HepG2 (cell line): ENCODE results near the gene DUSP7. TPM values are rescaled to one million over a fixed set of nuclear protein-coding genes. Genes with fewer than 3 reads are reported as not detected.

Source experiments
- ATAC-seq: fragments of 200-7000 bp; cut with Tn5 transposase; 3 replicates; pipeline ENCODE4 v1.9.1; 2020; ENCODE audit warnings: mild to moderate bottlenecking, moderate library complexity
- BruUV-seq: library from RNA; stranded (reverse); fragments of 400-500 nt; replicated peaks from 2 replicates; lab custom pipeline; 2021; lab: Mats Ljungman, UMichigan
- CTCF ChIA-PET: fragments of 300-600 bp; formaldehyde crosslinking; extraction: SDS; loops from one replicate; lab custom pipeline; 2021; ENCODE audit warnings: low total read pairs, inconsistent platforms, low intra/inter-chr PET ratio; lab: Yijun Ruan, JAX
- POLR2A ChIA-PET: fragments of 350-600 bp; sonication (Branson Sonifier 250); formaldehyde crosslinking; loops from one replicate; lab custom pipeline; 2020; ENCODE audit warnings: antibody characterized with exemption, inconsistent platforms; lab: Yijun Ruan, JAX
- DNase-seq: peaks from one replicate; pipeline ENCODE4 v3.0.0-alpha.2; 2015; ENCODE audit warnings: low spot score
- FAIRE-seq: peaks from 3 replicates; lab custom pipeline; 2011; peaks lifted over from hg19 to GRCh38; lab: Jason Lieb, UNC
- H2AFZ ChIP-seq: one replicate; pipeline ENCODE4 v1.6.1; 2011; ENCODE audit warnings: low read length, inconsistent platforms
- H3K27ac ChIP-seq: fragments of 300-600 bp; 3 replicates; pipeline ENCODE4 v1.8.0; 2011; ENCODE audit warnings: mixed run types, mild to moderate bottlenecking, mixed read lengths, low read length, inconsistent platforms; ENCODE audit not compliant: insufficient read depth; ENCODE audit errors: extremely low read length
- H3K27me3 ChIP-seq, 2 experiments: fragments of 200-600 bp in 1 of 2; 2 replicates in 1 of 2; 3 replicates in 1 of 2; pipeline versions ENCODE4 v1.6.0 to v1.8.0; 2011; ENCODE audit warnings: low read length in 2 of 2, mild to moderate bottlenecking in 2 of 2, moderate library complexity in 2 of 2, inconsistent platforms in 1 of 2; ENCODE audit not compliant: insufficient read depth in 2 of 2, control insufficient read depth in 1 of 2
- H3K36me3 ChIP-seq, 2 experiments: fragments of 200-600 bp in 1 of 2; replicated peaks in 1 of 2; 2 replicates in 1 of 2; 3 replicates in 1 of 2; pipeline versions ENCODE4 v1.5.1 to v1.8.0; 2011; ENCODE audit warnings: low read length in 2 of 2, inconsistent platforms in 1 of 2; ENCODE audit not compliant: insufficient read depth in 2 of 2, control insufficient read depth in 1 of 2
- H3K4me1 ChIP-seq: 2 replicates; pipeline ENCODE4 v1.5.1; 2012; ENCODE audit warnings: low read length, inconsistent platforms; ENCODE audit not compliant: insufficient read depth
- H3K4me2 ChIP-seq: 2 replicates; pipeline ENCODE4 v1.6.0; 2011; ENCODE audit warnings: low read depth, low read length, inconsistent platforms
- H3K4me3 ChIP-seq, 3 experiments: fragments of 200-600 bp in 1 of 3; sonication (generic), shearing (Covaris generic) in 1 of 3; replicated peaks in 1 of 3; 2 replicates each; pipeline ENCODE4 v1.5.1; 2011 to 2016; ENCODE audit warnings: low read length in 3 of 3, inconsistent platforms in 2 of 3, low read depth in 2 of 3, mild to moderate bottlenecking in 2 of 3, control low read depth in 1 of 3, mixed read lengths in 1 of 3; ENCODE audit not compliant: insufficient read depth in 1 of 3
- H3K79me2 ChIP-seq: one replicate; pipeline ENCODE4 v1.6.1; 2011; ENCODE audit warnings: low read length, inconsistent platforms; ENCODE audit not compliant: insufficient read depth
- H3K9ac ChIP-seq: 2 replicates; pipeline ENCODE4 v1.6.0; 2011; ENCODE audit warnings: mild to moderate bottlenecking, low read depth, low read length, inconsistent platforms; ENCODE audit not compliant: insufficient read depth
- H3K9me3 ChIP-seq: 2 replicates; pipeline ENCODE4 v1.5.1; 2012; ENCODE audit warnings: mild to moderate bottlenecking, low read length
- H4K20me1 ChIP-seq: 2 replicates; pipeline ENCODE4 v1.6.0; 2011; ENCODE audit warnings: inconsistent platforms, mild to moderate bottlenecking, low read length, moderate library complexity; ENCODE audit not compliant: insufficient read depth
- CHD2 ChIP-seq: IDR thresholded peaks from 2 replicates; pipeline ENCODE4 v1.6.1; 2011; ENCODE audit warnings: low read depth, low read length, improper control_type of control experiment
- CHD4 ChIP-seq: fragments of 200-600 bp; sonication (generic); IDR thresholded peaks from 2 replicates; pipeline ENCODE4 v1.7.0; 2017; ENCODE audit warnings: mild to moderate bottlenecking, low read length, borderline replicate concordance
- FOSL2 ChIP-seq: sonication (generic); formaldehyde crosslinking; IDR thresholded peaks from 2 replicates; pipeline ENCODE4 v1.4.0; 2020; ENCODE audit warnings: missing genetic modification reagents
- SIX1 ChIP-seq: sonication (generic); formaldehyde crosslinking; IDR thresholded peaks from 2 replicates; pipeline ENCODE4 v1.4.0; 2020; ENCODE audit warnings: missing genetic modification reagents, borderline replicate concordance
- THAP9 ChIP-seq: sonication (generic); formaldehyde crosslinking; IDR thresholded peaks from 2 replicates; pipeline ENCODE4; 2020; ENCODE audit warnings: missing genetic modification reagents, mild to moderate bottlenecking, borderline replicate concordance
- ZHX1 ChIP-seq: sonication (generic); formaldehyde crosslinking; IDR thresholded peaks from 2 replicates; pipeline ENCODE4 v1.8.1; 2022; ENCODE audit warnings: low read depth, mild to moderate bottlenecking, missing genetic modification reagents
- ZNF644 ChIP-seq: IDR thresholded peaks from 2 replicates; pipeline ENCODE4 v1.6.1; 2016; ENCODE audit warnings: low read depth
- ZSCAN29 ChIP-seq: sonication (generic); formaldehyde crosslinking; conservative IDR thresholded peaks from 2 replicates; pipeline ENCODE4 v1.4.0; 2020; ENCODE audit warnings: mild to moderate bottlenecking, missing genetic modification reagents
- WGBS: methylation state at CpG from one replicate; pipeline ENCODE4 v1.1.6; 2017; ENCODE audit warnings: low lambda C conversion rate; 5-methylcytosine and 5-hydroxymethylcytosine counted together
- in situ Hi-C: cut with HindIII; loops from 2 replicates; pipeline ENCODE4 v1.10.0; 2017; ENCODE audit warnings: low pct_unique_long_range_greater_than_20kb; ENCODE audit not compliant: extremely low pct_ligation_motif_present
- intact Hi-C: fragments of 100-400 bp; cut with micrococcal nuclease; formaldehyde crosslinking; loops from one replicate; pipeline ENCODE4 v1.10.0; 2022; ENCODE audit not compliant: unreplicated experiment
- polyA plus RNA-seq, 8 experiments: library from polyadenylated mRNA; depleted of rRNA in 3 of 8; stranded (reverse) in 7 of 8; unstranded in 1 of 8; fragments of >200 nt; fragmentation: Illumina TruSeq in 4 of 8; extraction: Trizol in 4 of 8; gene quantifications; 2 replicates each; pipeline versions ENCODE4 v1.2.1 to v1.2.3, GENCODE V29; 2011 to 2016; ENCODE audit warnings: low read depth in 4 of 8, missing spikeins in 1 of 8, mixed read lengths in 1 of 8; ENCODE audit not compliant: insufficient read depth in 1 of 8
- total RNA-seq, 5 experiments: library from RNA; depleted of rRNA; stranded (reverse); fragments of >200 nt; fragmentation: Illumina TruSeq; extraction: Trizol; gene quantifications; 2 replicates each; pipeline ENCODE4 v1.2.3, GENCODE V29; 2016; ENCODE audit warnings: low read depth in 1 of 5
- TF ChIP-seq, protein P1 (sequence below): IDR thresholded peaks from 2 replicates; pipeline ENCODE4 v1.6.1; 2016

The DUSP7 gene
- total and polyA plus RNA-seq, 2 of the 13 experiments (the other 11 are each of a cell fraction or from before 2014, with no cell fraction given) = 6.6 to 8.8 TPM

DNA sequence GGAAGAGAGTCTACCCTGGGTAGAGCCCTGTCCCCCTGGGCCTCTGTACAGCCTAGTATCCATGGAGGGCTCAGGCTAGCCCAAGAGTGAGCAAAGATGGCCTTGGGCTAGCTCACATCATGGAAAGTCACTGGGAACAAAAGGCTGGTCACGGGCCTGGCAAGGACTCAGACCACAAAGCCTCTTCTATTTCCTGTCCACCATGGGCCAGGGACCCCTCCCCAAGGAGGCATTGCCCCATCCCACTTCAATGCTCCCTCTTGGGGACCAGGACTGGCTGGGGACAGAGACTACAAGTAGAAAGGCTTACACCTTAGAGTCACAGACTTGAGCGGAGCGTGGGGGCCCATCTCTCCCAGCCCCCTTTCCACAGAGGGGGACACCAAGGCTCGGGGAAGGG is 16.9 kb downstream of the DUSP7 start:
- FAIRE-seq = no peak
- peak overlapping the region; percentile 35 for H3K9ac ChIP-seq
- no peaks in the 10 kb centered on the region for H3K9me3 ChIP-seq
- H3K4me2 ChIP-seq = peak overlapping the region; percentile 73
- intact Hi-C loops = no loop called here
- no peak overlapping the region for H3K27ac ChIP-seq
- H2AFZ ChIP-seq = no peak overlapping the region
- BruUV-seq = TSS peak; percentile 59
- no peaks in the 10 kb centered on the region for H3K79me2 ChIP-seq
- H4K20me1 ChIP-seq = no peaks in the 10 kb centered on the region
- H3K36me3 ChIP-seq = no peaks in the 10 kb centered on the region
- peak; percentile 35 for DNase-seq
- CTCF ChIA-PET = no interaction called here
- 71% methylated on average over 3 of the region's 4 CpGs for WGBS
- no peak for TF ChIP-seq SIX1 (CRISPR knock-in tag)
- TF ChIP-seq CHD2 = no peak
- 0 out of 2 replicates have a peak, but pooled peaks have one; percentile 29 for TF ChIP-seq ZNF644 (CRISPR knock-in tag)
- no peak for TF ChIP-seq ZHX1 (CRISPR knock-in tag)
- TF ChIP-seq, protein P1, sequence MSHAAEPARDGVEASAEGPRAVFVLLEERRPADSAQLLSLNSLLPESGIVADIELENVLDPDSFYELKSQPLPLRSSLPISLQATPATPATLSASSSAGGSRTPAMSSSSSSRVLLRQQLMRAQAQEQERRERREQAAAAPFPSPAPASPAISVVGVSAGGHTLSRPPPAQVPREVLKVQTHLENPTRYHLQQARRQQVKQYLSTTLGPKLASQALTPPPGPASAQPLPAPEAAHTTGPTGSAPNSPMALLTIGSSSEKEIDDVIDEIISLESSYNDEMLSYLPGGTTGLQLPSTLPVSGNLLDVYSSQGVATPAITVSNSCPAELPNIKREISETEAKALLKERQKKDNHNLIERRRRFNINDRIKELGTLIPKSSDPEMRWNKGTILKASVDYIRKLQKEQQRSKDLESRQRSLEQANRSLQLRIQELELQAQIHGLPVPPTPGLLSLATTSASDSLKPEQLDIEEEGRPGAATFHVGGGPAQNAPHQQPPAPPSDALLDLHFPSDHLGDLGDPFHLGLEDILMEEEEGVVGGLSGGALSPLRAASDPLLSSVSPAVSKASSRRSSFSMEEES (CRISPR knock-in tag) = no peak
- TF ChIP-seq FOSL2 (CRISPR knock-in tag) = no peak
- no peak for TF ChIP-seq ZSCAN29 (CRISPR knock-in tag)
- no peak for TF ChIP-seq CHD4
- 0 out of 2 replicates have a peak, but pooled peaks have one; percentile 14 for TF ChIP-seq THAP9 (CRISPR knock-in tag)
- H3K27me3 ChIP-seq = no peaks in the 10 kb centered on the region
- no peak for ATAC-seq
- H3K4me1 ChIP-seq = peaks cover 67% of the 10 kb centered on the region
- in situ Hi-C loops = no loop called here
- POLR2A ChIA-PET = interaction anchor here (0.9 to 4.3 kb wide), 5 partner anchors 13 to 115 kb away, joined by 3 to 20 read pairs (median 5); partner anchors contain the start of genes DUSP7, POC1A and RPL29
- H3K4me3 ChIP-seq = peak overlapping the region in 1 of 3 experiments; percentile 58; a peak in 1 of 6 replicates
